Measurements from ENCODE around the gene GLP1R. TPM values are rescaled to one million over a fixed set of nuclear protein-coding genes. Genes with fewer than 3 reads are reported as not detected.

GLP1R gene
- polyA plus RNA-seq, 1 donor from 2014 or later = 0.06 TPM

- H3K36me3 ChIP-seq (ENCODE audit: insufficient read depth, low read length) = no peaks in the 10 kb centered on the region
- no peaks in the 10 kb centered on the region for H3F3A ChIP-seq (ENCODE audit: insufficient read depth, low read length, poor library complexity, severe bottlenecking)
- no peak overlapping the region for H3K27ac ChIP-seq (ENCODE audit: low read length)
- H4K20me1 ChIP-seq (ENCODE audit: insufficient read depth) = no peaks in the 10 kb centered on the region
- no peaks in the 10 kb centered on the region for H3K79me2 ChIP-seq (replicated peaks; ENCODE audit: insufficient read depth, low read length)
- H3K9me3 ChIP-seq (ENCODE audit: low read length) = no peaks in the 10 kb centered on the region
- H3K4me3 ChIP-seq (ENCODE audit: low read length) = no peak overlapping the region
- no peaks in the 10 kb centered on the region for H3K9me2 ChIP-seq (ENCODE audit: insufficient read depth, low read length)
- H3K4me2 ChIP-seq (ENCODE audit: low read length) = no peak overlapping the region
- no peak overlapping the region for H2AFZ ChIP-seq (ENCODE audit: low read depth, low read length)
- no peak overlapping the region for H3K9ac ChIP-seq (ENCODE audit: low read length)
- H3K27me3 ChIP-seq (ENCODE audit: insufficient read depth, low read depth, low read length) = peaks cover 32% of the 10 kb centered on the region
- no peak for TF ChIP-seq EP300 (conservative IDR thresholded peaks at IDR 0.05; ENCODE audit: poor library complexity, severe bottlenecking)
- no peak for TF ChIP-seq TAF1 (IDR thresholded peaks at IDR 0.05; ENCODE audit: low read depth)
- TF ChIP-seq EZH2 (IDR thresholded peaks at IDR 0.05; ENCODE audit: borderline replicate concordance, insufficient read depth, low read length, poor library complexity, severe bottlenecking) = no peak
- TF ChIP-seq, protein P1, sequence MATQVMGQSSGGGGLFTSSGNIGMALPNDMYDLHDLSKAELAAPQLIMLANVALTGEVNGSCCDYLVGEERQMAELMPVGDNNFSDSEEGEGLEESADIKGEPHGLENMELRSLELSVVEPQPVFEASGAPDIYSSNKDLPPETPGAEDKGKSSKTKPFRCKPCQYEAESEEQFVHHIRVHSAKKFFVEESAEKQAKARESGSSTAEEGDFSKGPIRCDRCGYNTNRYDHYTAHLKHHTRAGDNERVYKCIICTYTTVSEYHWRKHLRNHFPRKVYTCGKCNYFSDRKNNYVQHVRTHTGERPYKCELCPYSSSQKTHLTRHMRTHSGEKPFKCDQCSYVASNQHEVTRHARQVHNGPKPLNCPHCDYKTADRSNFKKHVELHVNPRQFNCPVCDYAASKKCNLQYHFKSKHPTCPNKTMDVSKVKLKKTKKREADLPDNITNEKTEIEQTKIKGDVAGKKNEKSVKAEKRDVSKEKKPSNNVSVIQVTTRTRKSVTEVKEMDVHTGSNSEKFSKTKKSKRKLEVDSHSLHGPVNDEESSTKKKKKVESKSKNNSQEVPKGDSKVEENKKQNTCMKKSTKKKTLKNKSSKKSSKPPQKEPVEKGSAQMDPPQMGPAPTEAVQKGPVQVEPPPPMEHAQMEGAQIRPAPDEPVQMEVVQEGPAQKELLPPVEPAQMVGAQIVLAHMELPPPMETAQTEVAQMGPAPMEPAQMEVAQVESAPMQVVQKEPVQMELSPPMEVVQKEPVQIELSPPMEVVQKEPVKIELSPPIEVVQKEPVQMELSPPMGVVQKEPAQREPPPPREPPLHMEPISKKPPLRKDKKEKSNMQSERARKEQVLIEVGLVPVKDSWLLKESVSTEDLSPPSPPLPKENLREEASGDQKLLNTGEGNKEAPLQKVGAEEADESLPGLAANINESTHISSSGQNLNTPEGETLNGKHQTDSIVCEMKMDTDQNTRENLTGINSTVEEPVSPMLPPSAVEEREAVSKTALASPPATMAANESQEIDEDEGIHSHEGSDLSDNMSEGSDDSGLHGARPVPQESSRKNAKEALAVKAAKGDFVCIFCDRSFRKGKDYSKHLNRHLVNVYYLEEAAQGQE (IDR thresholded peaks at IDR 0.05; ENCODE audit: borderline replicate concordance) = no peak
- TF ChIP-seq RAD21 (conservative IDR thresholded peaks at IDR 0.05) = no peak
- no peak for TF ChIP-seq POLR2AphosphoS5 (IDR thresholded peaks at IDR 0.05)
- no peak for TF ChIP-seq SMC3 (conservative IDR thresholded peaks at IDR 0.05; ENCODE audit: poor library complexity)
- TF ChIP-seq, protein P2, sequence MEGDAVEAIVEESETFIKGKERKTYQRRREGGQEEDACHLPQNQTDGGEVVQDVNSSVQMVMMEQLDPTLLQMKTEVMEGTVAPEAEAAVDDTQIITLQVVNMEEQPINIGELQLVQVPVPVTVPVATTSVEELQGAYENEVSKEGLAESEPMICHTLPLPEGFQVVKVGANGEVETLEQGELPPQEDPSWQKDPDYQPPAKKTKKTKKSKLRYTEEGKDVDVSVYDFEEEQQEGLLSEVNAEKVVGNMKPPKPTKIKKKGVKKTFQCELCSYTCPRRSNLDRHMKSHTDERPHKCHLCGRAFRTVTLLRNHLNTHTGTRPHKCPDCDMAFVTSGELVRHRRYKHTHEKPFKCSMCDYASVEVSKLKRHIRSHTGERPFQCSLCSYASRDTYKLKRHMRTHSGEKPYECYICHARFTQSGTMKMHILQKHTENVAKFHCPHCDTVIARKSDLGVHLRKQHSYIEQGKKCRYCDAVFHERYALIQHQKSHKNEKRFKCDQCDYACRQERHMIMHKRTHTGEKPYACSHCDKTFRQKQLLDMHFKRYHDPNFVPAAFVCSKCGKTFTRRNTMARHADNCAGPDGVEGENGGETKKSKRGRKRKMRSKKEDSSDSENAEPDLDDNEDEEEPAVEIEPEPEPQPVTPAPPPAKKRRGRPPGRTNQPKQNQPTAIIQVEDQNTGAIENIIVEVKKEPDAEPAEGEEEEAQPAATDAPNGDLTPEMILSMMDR (IDR thresholded peaks at IDR 0.05; ENCODE audit: poor library complexity, severe bottlenecking) = no peak
- no peak for TF ChIP-seq MXI1 (conservative IDR thresholded peaks at IDR 0.05; ENCODE audit: poor library complexity, severe bottlenecking)
Observed at GRCh38 chr6:39053016-39053624, 4.5 kb downstream of the GLP1R start.

DNA sequence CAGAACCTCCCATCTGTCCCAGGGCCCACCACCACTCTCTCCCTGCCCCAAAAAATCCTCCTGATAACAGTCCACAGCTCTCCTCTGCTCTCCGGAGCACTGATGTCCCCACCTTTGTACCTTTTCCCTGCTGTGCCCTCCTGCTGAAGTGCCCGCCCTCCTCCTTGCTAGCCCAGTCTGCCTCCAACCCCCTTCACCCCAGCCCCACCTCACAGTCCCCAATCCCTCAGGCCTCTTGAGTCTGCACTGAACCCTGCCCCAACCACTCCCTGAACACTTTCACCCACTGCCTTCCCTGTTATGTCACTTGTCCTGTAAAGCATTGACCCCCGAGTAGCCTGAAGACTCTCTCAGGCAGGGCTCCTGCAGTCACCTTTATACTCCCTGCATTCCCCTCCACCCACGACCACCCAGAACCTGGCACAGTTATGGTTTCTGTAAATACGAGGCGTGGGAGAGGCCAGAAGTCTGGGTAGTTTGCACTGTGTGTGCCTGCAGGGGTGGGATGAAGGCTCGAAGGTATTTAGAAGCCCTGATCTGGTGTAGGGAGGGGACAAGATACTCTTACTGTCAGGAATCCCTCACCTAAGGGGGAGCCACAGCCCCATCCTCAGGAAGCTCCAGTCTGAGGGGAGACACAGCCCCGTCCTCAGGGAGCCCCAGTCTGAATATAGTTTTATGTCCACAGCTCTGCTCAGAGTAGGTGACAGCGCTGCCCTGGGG, 5.4 kb downstream of the GLP1R start:
- Histone ChIP-seq H4K20me1 (ENCODE audit: insufficient read depth) (no peaks in the 10 kb centered on the region), H3K9me2 (ENCODE audit: insufficient read depth, low read length) (no peaks in the 10 kb centered on the region), H3K27me3 (ENCODE audit: insufficient read depth, low read depth, low read length) (peaks cover 23% of the 10 kb centered on the region), H3K9ac (ENCODE audit: low read length) (no peak overlapping the region), H3K36me3 (ENCODE audit: insufficient read depth, low read length) (no peaks in the 10 kb centered on the region), H3F3A (ENCODE audit: insufficient read depth, low read length, poor library complexity, severe bottlenecking) (no peaks in the 10 kb centered on the region), H3K79me2 (replicated peaks; ENCODE audit: insufficient read depth, low read length) (no peaks in the 10 kb centered on the region), H3K4me2 (ENCODE audit: low read length) (no peak overlapping the region), H2AFZ (ENCODE audit: low read depth, low read length) (no peak overlapping the region), H3K9me3 (ENCODE audit: low read length) (no peaks in the 10 kb centered on the region), H3K27ac (ENCODE audit: low read length) (no peak overlapping the region), H3K4me3 (ENCODE audit: low read length) (no peak overlapping the region)
- TF ChIP-seq MXI1 (conservative IDR thresholded peaks at IDR 0.05; ENCODE audit: poor library complexity, severe bottlenecking) (no peak), EP300 (conservative IDR thresholded peaks at IDR 0.05; ENCODE audit: poor library complexity, severe bottlenecking) (no peak), RAD21 (conservative IDR thresholded peaks at IDR 0.05) (no peak), SMC3 (conservative IDR thresholded peaks at IDR 0.05; ENCODE audit: poor library complexity) (no peak), POLR2AphosphoS5 (IDR thresholded peaks at IDR 0.05) (no peak), EZH2 (IDR thresholded peaks at IDR 0.05; ENCODE audit: borderline replicate concordance, insufficient read depth, low read length, poor library complexity, severe bottlenecking) (no peak), TAF1 (IDR thresholded peaks at IDR 0.05; ENCODE audit: low read depth) (no peak)
- TF ChIP-seq, protein P1 (IDR thresholded peaks at IDR 0.05; ENCODE audit: borderline replicate concordance) = no peak
- TF ChIP-seq, protein P2 (IDR thresholded peaks at IDR 0.05; ENCODE audit: poor library complexity, severe bottlenecking) = no peak

Measured in neural cell (in vitro differentiated cells).